H9 (cell line): ENCODE measurements around the gene MAP3K12. TPM values are rescaled to one million over a fixed set of nuclear protein-coding genes. Genes with fewer than 3 reads are reported as not detected.

Experiments
- DNase-seq: peaks from one replicate; pipeline ENCODE4 v3.0.0-alpha.2; 2017
- H2AFZ ChIP-seq: one replicate; pipeline ENCODE4 v1.6.1; 2013; ENCODE audit warnings: mild to moderate bottlenecking, low read length, control low read depth, moderate library complexity
- H2AK5ac ChIP-seq: 2 replicates; pipeline ENCODE4 v1.6.1; 2013; ENCODE audit warnings: low read length, control low read depth, mixed read lengths; ENCODE audit not compliant: insufficient read length
- H2BK120ac ChIP-seq: one replicate; pipeline ENCODE4 v1.6.1; 2013; ENCODE audit warnings: low read depth, mild to moderate bottlenecking, low read length, control low read depth, inconsistent platforms; ENCODE audit not compliant: poor library complexity, severe bottlenecking
- H2BK12ac ChIP-seq: 2 replicates; pipeline ENCODE4 v1.6.1; 2013; ENCODE audit warnings: low read length, control low read depth, mixed read lengths, low read depth; ENCODE audit not compliant: insufficient read length
- H2BK15ac ChIP-seq: 2 replicates; pipeline ENCODE4 v1.6.1; 2013; ENCODE audit warnings: low read depth, low read length, control low read depth
- H2BK20ac ChIP-seq: one replicate; pipeline ENCODE4 v1.6.1; 2013; ENCODE audit warnings: low read depth, mild to moderate bottlenecking, low read length, control low read depth, inconsistent platforms; ENCODE audit not compliant: poor library complexity, severe bottlenecking
- H2BK5ac ChIP-seq: 2 replicates; pipeline ENCODE4 v1.6.1; 2013; ENCODE audit warnings: low read length, control low read depth, mixed read lengths; ENCODE audit not compliant: insufficient read length
- H3K14ac ChIP-seq: 2 replicates; pipeline ENCODE4 v1.6.1; 2013; ENCODE audit warnings: low read length, control low read depth; ENCODE audit not compliant: insufficient read depth
- H3K18ac ChIP-seq: 2 replicates; pipeline ENCODE4 v1.6.1; 2013; ENCODE audit warnings: low read depth, mild to moderate bottlenecking, mixed read lengths, low read length, control low read depth; ENCODE audit not compliant: insufficient read length
- H3K23ac ChIP-seq: 2 replicates; pipeline ENCODE4 v1.6.1; 2013; ENCODE audit warnings: low read length, control low read depth, mixed read lengths, low read depth; ENCODE audit not compliant: insufficient read length
- H3K23me2 ChIP-seq: 2 replicates; pipeline ENCODE4 v1.6.1; 2013; ENCODE audit warnings: low read depth, mild to moderate bottlenecking, mixed read lengths, low read length, control low read depth; ENCODE audit not compliant: insufficient read length, poor library complexity, severe bottlenecking
- H3K27ac ChIP-seq: 2 replicates; pipeline ENCODE4 v1.5.1; 2013; ENCODE audit warnings: low read length, control low read depth, mixed read lengths, low read depth; ENCODE audit not compliant: insufficient read length
- H3K27me3 ChIP-seq: 2 replicates; pipeline ENCODE4 v1.6.1; 2013; ENCODE audit warnings: low read length, control low read depth, inconsistent platforms; ENCODE audit not compliant: insufficient read depth
- H3K4ac ChIP-seq: 2 replicates; pipeline ENCODE4 v1.6.1; 2013; ENCODE audit warnings: low read depth, mild to moderate bottlenecking, control low read depth, inconsistent platforms, low read length, moderate library complexity
- H3K4me1 ChIP-seq: 2 replicates; pipeline ENCODE4 v1.6.1; 2013; ENCODE audit warnings: low read length, control low read depth, inconsistent platforms; ENCODE audit not compliant: insufficient read depth
- H3K4me2 ChIP-seq: 2 replicates; pipeline ENCODE4 v1.6.1; 2013; ENCODE audit warnings: low read length, control low read depth, mixed read lengths; ENCODE audit not compliant: insufficient read length, insufficient read depth
- H3K56ac ChIP-seq: 2 replicates; pipeline ENCODE4 v1.6.1; 2013; ENCODE audit warnings: low read depth, mild to moderate bottlenecking, mixed read lengths, low read length, control low read depth; ENCODE audit not compliant: insufficient read length
- H3K79me1 ChIP-seq: 2 replicates; pipeline ENCODE4 v1.6.1; 2013; ENCODE audit warnings: low read depth, mild to moderate bottlenecking, moderate library complexity, low read length, control low read depth, inconsistent platforms; ENCODE audit not compliant: insufficient read depth, poor library complexity, severe bottlenecking
- H3K79me2 ChIP-seq: 2 replicates; pipeline ENCODE4 v1.6.1; 2013; ENCODE audit warnings: low read length, control low read depth, inconsistent platforms; ENCODE audit not compliant: insufficient read depth
- H3K9ac ChIP-seq: 2 replicates; pipeline ENCODE4 v1.6.1; 2013; ENCODE audit warnings: low read length, control low read depth, mixed read lengths; ENCODE audit not compliant: insufficient read length; ENCODE audit errors: extremely low read depth
- H3K9me3 ChIP-seq: one replicate; pipeline ENCODE4 v1.6.1; 2013; ENCODE audit warnings: low read depth, low read length, inconsistent platforms; ENCODE audit not compliant: control insufficient read depth
- H3T11ph ChIP-seq: one replicate; pipeline ENCODE4 v1.6.1; 2013; ENCODE audit warnings: mild to moderate bottlenecking, low read length, control low read depth, inconsistent platforms
- H4K20me1 ChIP-seq: one replicate; pipeline ENCODE4 v1.6.1; 2013; ENCODE audit not compliant: control insufficient read depth, insufficient read length, insufficient read depth
- H4K5ac ChIP-seq: 2 replicates; pipeline ENCODE4 v1.6.1; 2013; ENCODE audit warnings: low read depth, mild to moderate bottlenecking, mixed read lengths, low read length, control low read depth; ENCODE audit not compliant: insufficient read length
- H4K8ac ChIP-seq: replicated peaks from 2 replicates; pipeline ENCODE4 v1.6.1; 2013; ENCODE audit warnings: low read length, control low read depth, mixed read lengths, low read depth; ENCODE audit not compliant: insufficient read length
- H4K91ac ChIP-seq: 2 replicates; pipeline ENCODE4 v1.6.1; 2013; ENCODE audit warnings: low read depth, mild to moderate bottlenecking, moderate library complexity, mixed read lengths, low read length, control low read depth; ENCODE audit not compliant: insufficient read length
- H3K27ac Mint-ChIP-seq, 3 experiments: 2 replicates in 2 of 3; 3 replicates in 1 of 3; pipeline ENCODE4 v1.8.0; 2020 to 2021; ENCODE audit warnings: mixed read lengths in 3 of 3, mild to moderate bottlenecking in 1 of 3, moderate library complexity in 1 of 3
- H3K27me3 Mint-ChIP-seq: 2 replicates; pipeline ENCODE4 v1.8.0; 2021; ENCODE audit warnings: low read depth, mild to moderate bottlenecking, moderate library complexity, mixed read lengths
- H3K36me3 Mint-ChIP-seq, 3 experiments: 2 replicates in 2 of 3; 3 replicates in 1 of 3; pipeline ENCODE4 v1.8.0; 2020 to 2021; ENCODE audit warnings: low read depth in 3 of 3, mixed read lengths in 3 of 3; ENCODE audit not compliant: insufficient read depth in 1 of 3
- H3K4me1 Mint-ChIP-seq, 2 experiments: 2 replicates each; pipeline ENCODE4 v1.8.0; 2020; ENCODE audit warnings: mixed read lengths in 2 of 2
- H3K4me3 Mint-ChIP-seq, 2 experiments: 2 replicates in 1 of 2; 3 replicates in 1 of 2; pipeline ENCODE4 v1.8.0; 2020 to 2021; ENCODE audit warnings: mild to moderate bottlenecking in 2 of 2, mixed read lengths in 2 of 2, moderate library complexity in 1 of 2
- H3K9me3 Mint-ChIP-seq, 2 experiments: 2 replicates in 1 of 2; 3 replicates in 1 of 2; pipeline ENCODE4 v1.8.0; 2020; ENCODE audit warnings: mild to moderate bottlenecking in 2 of 2, mixed read lengths in 2 of 2, moderate library complexity in 1 of 2
- CTCF ChIP-seq: fragments of 200-600 bp; sonication (generic); conservative IDR thresholded peaks from 3 replicates; pipeline ENCODE4 v1.8.0; 2021; ENCODE audit warnings: antibody characterized with exemption, mild to moderate bottlenecking
- WGBS: extraction: QIAGEN DNeasy Blood & Tissue Kit; methylation state at CpG from one replicate; pipeline ENCODE4 v1.1.7; 2013; ENCODE audit warnings: missing lambda C conversion rate, low lambda C conversion rate, mixed read lengths; ENCODE audit not compliant: insufficient read length; ENCODE audit errors: extremely low coverage; 5-methylcytosine and 5-hydroxymethylcytosine counted together
- total RNA-seq: library from RNA; stranded (reverse); gene quantifications from 2 replicates; pipeline ENCODE4 v1.2.1, GENCODE V29; 2021

Gene MAP3K12
- total RNA-seq, 1 experiment from 2014 or later = 22.3 TPM

- Histone ChIP-seq H2BK12ac (no peak overlapping the region), H3K9ac (no peak overlapping the region), H2BK120ac (no peak overlapping the region), H4K91ac (no peak overlapping the region), H3K4ac (no peak overlapping the region), H3T11ph (no peak overlapping the region), H4K20me1 (no peaks in the 10 kb centered on the region), H3K56ac (no peak overlapping the region), H3K18ac (no peak overlapping the region), H2AK5ac (no peak overlapping the region), H3K27me3 (no peaks in the 10 kb centered on the region), H2AFZ (no peak overlapping the region), H3K27ac (no peak overlapping the region), H3K79me2 (no peaks in the 10 kb centered on the region; the same call in 1 of the 2 replicates), H2BK15ac (no peak overlapping the region), H3K4me1 (no peaks in the 10 kb centered on the region), H3K23ac (no peak overlapping the region), H4K8ac (no peak overlapping the region), H2BK20ac (no peak overlapping the region), H3K79me1 (peaks cover 5% of the 10 kb centered on the region), H3K4me2 (no peak overlapping the region), H2BK5ac (no peak overlapping the region), H3K14ac (no peak overlapping the region), H3K9me3 (no peaks in the 10 kb centered on the region), H4K5ac (no peak overlapping the region), H3K23me2 (peaks cover 4% of the 10 kb centered on the region)
- H3K27ac Mint-ChIP-seq = no peak overlapping the region
- no peak for TF ChIP-seq CTCF
- no CpG with 5 or more reads among the region's 19 CpGs for WGBS
- peaks cover 10 to 18% of the 10 kb centered on the region in 2 experiments for H3K4me1 Mint-ChIP-seq
- H3K4me3 Mint-ChIP-seq = no peak overlapping the region; a peak in 1 of 5 replicates
- peaks cover 19 to 36% (median 29%) of the 10 kb centered on the region in 3 experiments for H3K36me3 Mint-ChIP-seq
- H3K27me3 Mint-ChIP-seq = no peaks in the 10 kb centered on the region
- DNase-seq = no peak
- H3K9me3 Mint-ChIP-seq = no peaks in the 10 kb centered on the region
Observed at GRCh38 chr12:53505555-53506449, 6.5 kb upstream of the MAP3K12 start.
